Erythroblast (primary cell): Measurements from ENCODE around the gene SH3BGRL2.

ENCODE experiments used
- GATA1 ChIP-seq: IDR thresholded peaks from 2 replicates; pipeline ENCODE4 v1.6.1; 2011; ENCODE audit warnings: low read depth, mild to moderate bottlenecking, control low read depth, low read length, moderate library complexity
- POLR2A ChIP-seq: IDR thresholded peaks from 2 replicates; pipeline ENCODE4 v1.6.1; 2011; ENCODE audit warnings: mild to moderate bottlenecking, low read length

DNA sequence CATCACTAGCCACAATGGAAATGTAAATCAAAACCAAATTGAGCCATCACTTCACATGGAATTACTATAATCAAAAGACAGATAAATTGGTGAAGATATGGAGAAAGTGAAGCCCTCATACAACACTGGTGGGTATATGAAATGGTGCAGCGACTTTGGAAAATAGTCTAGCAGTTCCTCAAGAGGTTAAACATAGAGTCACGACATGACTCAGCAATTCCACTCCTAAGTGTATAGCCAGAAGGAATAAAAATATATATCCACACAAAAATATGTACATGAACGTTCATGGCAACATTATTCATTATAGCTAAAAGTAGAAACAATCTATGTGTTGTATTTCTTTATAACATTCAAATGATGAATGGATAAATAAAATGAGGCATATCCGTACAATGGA lies 33.1 kb upstream of the SH3BGRL2 start:
- TF ChIP-seq POLR2A (no peak), GATA1 (no peak)
